Measurements from ENCODE around the gene EYA3. TPM values are rescaled to one million over a fixed set of nuclear protein-coding genes. Genes with fewer than 3 reads are reported as not detected.

Gene EYA3
- total RNA-seq, 1 donor from 2014 or later: 9.2 TPM

DNA sequence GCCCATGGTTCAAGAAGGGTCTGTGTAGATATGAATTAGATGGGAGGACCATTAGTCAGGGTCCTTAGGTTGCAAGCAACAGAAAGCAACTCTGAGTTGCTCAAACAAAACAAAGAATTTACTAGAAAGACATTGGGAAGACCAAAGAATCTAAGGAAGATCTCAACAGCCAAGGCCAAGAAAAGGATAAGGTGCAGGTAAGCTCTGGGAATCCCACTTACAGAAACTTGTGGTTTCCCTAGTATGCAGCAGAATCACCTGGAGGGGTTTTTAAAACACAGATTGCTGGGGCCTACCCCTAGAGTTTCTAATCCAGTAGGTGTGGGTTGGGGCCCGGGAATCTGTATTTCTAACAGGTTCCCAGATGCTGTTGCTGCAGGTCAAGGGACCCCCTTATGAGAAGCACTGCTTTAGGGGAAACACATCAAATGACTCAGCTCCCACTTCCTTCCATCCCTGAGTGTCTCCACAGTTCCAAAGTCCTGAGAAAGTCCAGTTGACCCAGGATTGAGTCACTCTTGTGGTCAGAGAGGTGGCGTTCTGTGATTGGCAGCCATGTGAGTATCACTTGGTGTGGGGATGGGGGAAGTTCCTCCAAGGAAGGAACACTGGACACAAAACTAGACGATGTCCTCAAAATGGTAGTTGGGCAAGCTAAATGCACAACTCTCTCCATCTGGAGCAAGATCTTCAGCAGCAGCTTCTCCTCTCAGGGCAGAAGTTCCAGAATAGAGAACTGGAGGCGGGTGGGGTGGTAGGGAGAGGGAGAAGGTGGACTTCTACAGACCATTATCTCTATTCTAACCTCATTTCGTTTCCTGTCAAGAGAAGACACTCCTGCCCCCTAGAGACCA is 24.2 kb upstream of the EYA3 start:
- no peak for DNase-seq

DNA sequence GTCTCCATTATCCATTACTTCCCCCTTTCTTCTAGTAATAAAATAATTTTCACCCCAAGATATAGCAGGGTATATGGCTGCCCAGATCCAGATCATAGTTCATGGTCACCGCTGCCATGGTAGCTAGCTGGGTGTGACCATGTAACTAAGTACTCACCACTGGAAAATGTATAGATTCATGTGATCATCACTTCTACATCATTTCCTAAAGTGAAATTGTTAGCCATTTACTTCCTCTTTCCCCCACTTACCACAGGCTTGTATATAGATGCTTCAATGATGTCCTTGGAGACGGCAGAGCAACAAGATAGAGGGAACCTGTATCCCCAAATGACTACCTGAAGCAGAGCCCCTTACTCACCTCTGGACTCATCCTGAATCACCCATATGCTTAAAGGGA is 22.7 kb upstream of the EYA3 start:
- DNase-seq: no peak

DNA sequence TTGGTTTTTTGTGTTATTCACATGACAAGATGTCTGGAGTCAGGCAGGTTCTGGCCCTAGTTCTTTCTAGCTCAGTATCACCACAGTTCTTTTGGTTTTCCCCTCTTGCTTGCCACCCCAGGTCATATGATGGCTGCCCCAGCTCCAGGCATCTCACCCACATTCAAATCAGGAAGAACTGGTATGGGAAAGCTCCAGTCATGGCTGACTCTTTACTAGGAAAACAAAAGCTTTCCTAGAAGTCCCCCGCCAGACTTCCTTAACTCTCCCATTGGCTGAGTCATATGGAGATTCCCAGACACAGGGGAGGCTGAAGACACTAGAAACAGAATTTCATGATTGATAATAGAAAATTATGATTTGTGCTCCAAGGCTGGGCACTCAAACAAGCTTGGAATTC is 22.1 kb upstream of the EYA3 start:
- DNase-seq: no peak

DNA sequence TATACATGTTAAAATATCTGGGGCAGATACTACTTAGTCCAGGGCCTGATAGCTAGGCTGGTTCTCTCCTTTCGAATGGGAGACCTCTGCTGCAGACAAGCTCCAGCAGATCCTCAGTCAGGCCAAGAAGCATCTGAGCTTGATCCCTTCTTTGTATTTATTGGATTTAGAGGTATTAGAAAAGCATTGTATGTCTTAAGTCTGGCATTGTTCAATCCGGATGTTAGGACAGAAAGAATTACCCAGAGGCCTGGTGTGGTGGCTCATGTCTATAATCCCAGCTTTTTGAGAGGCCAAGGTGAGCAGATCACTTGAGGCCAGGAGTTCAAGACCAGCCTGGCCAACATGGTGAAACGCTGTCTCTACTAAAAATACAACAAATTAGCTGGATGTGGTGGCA is 21.2 kb upstream of the EYA3 start:
- no peak for DNase-seq

DNA sequence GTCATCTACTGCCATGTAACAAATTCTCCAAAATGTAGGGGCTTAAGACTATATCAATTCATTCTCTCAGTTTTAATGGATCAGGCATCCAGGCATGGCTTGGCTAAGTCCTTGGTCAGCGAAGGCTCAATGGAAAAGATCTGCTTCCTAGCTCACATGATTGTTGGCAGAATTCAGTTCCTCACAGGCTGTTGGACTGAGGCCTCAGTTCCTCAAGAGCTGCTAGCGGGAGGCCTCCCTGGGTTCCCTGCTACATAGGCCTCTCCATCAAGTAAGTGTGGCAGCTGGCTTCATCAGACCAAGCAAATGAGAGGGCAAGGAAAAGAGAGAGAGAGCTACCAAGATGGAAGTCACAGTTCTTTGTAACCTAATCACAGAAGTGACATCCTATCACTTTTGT is 19.6 kb upstream of the EYA3 start:
- DNase-seq: no peak

DNA sequence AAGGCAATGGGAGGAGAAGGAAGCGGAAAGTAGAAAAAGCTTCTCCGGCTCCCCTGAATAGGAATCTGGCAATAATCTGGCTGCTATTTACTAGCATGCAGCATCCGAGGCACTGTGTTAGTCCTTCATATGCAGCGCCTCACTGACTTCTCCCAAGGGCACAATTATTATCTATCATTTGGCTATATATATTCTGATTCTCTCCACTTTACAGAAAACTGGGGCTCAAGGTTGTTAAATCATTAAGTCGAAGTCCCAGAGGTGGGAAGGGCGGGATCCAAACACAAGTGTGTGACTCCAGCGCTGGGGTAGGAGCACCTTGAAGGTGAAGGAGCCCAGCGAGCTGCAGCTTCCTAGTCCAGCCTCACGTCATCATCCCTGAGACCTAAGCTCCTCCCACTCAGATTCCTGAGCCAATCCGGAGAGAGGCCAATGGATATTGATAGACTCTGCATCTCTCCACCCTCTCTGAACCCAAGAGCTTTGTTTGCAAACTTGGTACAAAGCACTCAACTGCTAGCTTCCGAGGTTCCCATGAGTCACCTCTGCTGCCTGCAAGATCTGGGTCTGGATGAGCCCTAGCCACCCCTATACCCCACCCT is 16.6 kb upstream of the EYA3 start:
- DNase-seq: peak; percentile 64

DNA sequence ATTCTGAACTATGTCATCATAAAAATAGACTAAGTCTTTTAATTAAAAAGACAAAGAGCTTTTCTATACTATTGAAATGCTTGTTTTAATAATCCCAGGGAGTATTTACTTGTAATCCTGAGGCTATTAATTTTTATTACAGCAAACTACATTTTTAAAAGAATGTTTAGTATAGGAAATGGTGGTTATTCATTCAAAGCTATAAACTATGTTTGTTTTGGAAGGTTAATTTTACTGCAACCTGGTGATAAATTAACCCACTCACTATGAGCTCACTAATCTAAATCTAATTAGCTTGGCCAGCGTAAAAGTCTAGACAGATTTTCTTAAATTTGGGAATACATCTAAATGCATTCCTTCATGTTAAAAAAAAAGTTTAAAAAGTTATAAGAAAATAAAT is 13.8 kb upstream of the EYA3 start:
- DNase-seq: no peak

DNA sequence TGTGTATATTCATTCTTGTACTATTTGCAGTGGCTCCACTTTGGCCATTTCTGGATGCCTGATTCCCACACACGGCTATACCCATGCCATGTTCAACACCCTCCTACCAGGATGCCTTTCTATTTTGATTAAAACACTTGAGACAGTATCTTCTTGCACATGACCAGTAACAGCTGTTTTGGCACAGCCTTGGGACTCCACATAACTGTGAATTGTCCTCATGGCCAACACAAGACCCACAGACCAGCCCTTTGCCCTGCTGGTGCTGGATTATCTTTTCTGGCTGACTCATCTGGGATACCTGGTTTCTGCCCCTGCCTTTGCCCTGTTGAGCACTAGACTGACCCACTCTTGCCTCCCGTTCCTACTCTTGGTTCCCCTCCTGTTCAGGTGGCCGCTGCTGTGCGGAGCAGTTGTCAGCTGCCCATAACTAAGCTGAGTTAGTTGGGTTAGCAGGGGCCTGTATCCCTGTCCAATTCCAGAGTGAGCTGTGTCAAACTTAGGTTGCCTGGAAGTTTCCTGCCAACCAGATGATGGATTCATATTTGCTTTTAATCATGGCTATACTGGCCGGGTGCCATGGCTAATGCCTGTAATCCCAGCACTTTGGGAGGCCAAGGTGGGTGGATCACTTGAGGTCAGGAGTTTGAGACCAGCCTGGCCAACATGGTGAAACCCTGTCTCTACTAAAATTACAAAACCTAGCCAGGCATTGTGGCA is 10.8 kb upstream of the EYA3 start:
- DNase-seq: no peak

DNA sequence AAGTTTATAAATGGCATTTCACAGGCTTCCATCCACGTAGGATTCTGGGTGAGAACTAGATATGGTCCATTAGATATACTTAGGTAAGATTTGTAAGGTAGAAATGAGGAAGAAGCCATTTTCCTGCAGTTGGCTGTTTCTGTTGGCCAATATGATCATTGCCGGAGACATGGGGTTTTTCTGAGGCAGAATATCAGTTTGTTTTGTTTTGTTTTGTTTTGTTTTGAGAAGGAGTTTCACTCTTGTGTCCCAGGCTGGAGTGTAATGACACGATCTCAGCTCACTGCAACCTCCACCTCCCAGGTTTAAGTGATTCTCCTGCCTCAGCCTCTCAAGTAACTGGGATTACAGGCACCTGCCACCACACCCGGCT is 8.7 kb upstream of the EYA3 start:
- no peak for DNase-seq

DNA sequence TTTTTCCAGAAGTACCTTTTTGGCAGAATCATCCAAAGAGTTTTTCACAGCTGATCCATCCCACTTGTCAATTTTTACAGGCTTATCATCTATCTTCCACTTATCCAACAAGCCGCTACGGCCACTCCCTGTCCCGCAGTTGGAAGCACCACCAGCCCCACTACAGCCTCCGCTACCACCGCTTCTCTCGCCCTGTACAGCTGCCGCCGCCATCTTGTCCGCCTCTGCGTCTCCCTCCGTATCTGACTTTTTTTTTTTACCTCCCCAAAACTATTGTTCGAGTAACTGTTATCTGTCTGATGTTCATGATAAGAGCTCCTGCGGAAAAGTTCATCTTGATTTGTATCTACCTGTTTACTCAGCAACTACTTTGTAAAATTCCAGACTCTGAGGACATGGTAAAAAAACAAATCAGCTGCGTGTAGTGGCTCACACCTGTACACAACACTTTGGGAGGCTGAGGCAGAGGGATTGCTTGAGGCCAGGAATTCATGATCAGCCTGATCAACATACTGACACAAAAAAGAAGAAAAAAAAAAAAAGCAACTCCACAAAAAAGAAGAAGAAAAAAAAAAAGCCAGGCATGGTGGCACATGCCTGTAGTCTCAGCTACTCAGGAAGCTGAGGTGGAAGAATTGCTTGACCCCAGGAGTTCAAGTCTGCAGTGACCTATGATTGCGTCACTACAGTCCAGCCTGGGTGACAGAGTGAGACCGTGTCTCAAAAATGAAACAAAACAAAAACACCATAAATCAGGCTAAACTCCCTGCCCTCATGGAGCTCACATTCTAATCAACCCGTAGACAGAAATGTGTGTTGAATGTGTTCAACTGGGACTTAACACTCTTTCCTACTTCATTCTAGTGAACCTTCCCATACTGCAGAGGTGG is 8.0 kb upstream of the EYA3 start:
- DNase-seq: no peak

DNA sequence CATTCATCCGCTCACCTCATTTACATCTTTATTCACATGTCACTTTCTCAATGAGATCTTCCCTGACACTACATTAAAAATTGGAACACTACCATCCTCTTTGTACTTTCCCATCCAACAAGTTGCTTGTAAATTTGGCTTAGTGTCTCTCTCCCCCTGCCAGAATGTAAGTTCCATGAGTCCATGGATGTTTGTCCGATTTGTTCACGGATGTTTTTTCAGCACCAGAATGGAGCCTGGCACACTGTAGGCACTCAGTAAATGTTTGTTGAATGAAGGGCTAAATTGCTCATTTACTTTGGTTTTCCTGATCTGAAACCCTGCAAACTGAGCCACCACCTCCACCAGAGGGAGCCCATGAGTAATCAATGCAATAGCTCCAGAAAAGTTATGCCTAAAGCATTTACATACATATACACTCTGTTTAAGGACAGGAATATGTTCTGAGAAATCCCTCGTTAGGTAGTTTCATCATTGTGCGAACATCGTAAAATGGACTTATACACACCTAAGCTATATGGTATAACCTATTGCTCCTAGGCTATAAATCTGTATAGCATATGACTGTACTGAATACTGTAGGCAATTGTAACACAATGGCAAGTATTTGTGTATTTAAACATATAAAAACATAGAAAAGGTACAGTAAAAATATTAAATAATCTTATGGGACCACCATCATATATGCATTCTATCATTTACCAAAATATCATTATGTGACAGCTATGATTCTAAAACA is 2.8 kb upstream of the EYA3 start:
- DNase-seq: peak; percentile 43

DNA sequence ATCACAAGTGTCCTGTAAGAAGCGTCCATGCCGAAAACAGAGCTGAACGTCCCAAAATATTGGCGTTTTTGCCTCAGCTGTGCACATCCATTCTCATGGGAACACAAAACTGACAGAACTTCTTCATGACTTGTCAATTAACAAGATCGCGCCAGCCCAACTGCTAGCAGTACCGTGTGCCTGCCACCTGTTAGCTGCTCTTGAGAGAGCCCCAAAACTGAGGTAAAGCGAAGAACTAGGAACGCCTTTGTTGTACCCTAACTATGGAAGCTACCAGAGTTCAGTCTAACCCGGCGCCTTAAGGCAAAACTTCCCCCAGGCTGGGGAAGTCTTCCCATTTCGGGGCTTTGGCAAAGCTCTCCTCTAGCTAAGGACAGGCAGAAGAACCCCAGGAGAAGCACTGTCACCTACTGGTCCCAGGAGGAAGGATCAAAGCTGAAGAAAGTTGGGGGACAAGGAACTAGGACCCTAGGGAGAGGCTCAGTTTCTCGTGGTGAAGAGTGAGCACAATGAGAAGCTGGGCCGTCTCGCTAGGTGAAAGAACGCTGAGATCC is 719 bp downstream of the EYA3 start:
- peak; percentile 28 for DNase-seq

DNA sequence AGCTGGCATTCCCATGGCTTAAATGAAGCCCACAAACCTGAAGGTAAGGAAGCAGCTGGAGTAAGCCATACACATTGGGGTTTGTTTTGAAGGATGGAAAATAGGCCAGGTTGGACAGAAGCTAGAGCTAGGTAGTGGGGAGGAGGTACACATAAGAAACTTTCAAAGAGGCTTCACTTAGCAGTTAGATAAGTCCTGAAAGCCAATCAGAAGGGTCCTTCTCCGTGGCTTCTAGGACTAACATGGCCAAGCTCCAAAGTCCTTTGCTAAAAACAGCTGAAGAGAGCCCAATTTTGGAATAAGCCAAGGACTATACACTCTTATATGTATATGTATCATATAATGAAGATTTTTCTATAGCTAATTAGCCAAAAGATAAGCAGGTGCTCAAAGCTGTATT is 1.8 kb downstream of the EYA3 start:
- no peak for DNase-seq

DNA sequence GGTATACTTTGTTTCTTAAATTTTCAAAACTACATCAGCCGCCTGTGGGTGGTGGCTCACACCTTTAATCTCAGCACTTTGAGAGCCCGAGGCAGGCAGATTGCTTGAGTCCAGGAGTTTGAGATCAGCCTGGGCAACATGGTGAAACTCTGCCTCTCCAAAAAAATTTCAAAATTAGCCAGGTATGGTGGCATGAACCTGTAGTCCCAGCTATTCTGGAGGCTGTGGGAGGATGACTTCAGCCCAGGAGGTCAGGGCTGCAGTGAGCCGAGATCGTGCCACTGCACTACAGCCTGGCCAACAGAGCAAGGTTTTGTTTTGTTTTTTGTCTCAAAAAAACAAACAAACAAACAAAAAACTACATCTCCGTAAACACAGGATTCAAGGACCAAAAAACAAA is 3.3 kb downstream of the EYA3 start:
- no peak for DNase-seq

DNA sequence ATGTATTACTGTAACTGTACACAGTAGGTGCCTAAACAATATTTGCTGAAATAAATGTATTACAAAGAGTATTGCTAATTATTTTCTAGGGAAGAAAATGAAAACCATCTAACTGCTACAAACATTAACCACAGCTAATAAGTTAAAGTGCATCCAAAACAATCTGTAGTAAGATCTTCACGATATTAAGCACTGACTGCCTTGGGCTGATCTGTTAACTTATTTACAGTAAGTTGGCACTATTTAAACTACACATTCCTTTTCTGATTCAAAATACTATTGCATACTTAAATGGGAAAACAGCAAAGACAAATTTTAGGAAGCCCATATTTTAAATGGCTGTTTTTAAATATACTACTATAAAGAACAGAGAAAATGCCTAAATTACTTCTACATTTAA is 4.5 kb downstream of the EYA3 start:
- DNase-seq: no peak

DNA sequence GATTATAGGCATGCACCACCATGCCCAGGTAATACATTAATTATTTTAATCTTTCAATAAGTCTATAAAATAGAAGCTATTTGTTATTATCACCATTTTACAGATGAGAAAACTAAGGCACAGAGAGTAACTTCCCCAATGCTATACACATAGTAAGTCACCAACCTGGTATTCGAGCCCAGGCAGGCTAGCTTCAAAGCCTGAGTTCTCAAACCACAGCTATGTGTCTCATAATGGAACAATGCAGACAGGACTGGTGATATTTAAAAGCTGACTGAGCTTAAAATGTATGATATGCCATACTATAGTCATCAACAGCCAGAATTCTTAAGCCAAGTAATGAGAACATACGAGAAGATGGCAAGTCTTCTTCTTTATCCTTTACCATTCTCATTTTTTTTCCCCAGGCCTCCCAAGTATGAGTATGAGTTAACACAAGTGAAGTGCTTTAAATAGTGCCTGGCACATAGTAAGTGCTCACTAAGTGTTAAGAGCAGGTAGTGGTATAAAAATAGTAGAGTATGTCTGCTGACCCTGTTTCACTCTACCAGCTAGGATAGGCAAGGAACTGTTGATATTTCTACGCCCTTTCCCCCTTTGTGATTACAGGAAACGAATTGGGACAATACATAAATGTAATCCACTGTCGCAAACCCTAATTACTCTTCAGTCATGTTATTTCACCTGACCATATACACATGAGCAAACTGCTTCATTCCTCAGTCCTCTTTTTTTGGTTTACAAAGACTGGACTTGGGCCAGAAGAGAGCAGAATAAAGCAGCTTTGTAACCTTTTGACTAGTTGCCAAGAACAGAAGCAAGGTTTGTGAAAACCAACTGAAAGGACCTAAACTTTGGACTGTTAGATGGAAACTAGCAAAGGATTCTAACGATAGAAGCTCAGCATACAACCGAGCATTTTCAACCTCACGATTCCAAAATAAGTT is 9.5 kb downstream of the EYA3 start:
- DNase-seq: no peak

DNA sequence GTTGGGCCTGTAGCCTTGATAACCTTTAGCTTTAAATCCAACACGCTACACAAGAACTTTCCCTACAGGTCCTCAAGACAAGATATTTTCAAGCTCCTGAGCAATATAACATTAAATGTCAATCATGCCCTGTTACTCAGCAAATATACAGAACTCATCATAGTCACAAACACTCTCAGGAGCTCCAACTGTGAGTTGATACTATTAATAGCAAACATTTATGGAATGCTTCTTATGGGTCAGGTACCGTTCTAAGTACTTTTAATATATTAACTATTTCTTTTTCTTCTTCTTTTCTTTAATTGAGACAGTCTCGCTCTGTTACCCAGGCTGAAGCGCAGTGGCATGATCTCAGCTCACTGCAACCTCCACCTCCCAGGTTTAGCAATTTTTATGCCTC is 10.1 kb downstream of the EYA3 start:
- DNase-seq: no peak

DNA sequence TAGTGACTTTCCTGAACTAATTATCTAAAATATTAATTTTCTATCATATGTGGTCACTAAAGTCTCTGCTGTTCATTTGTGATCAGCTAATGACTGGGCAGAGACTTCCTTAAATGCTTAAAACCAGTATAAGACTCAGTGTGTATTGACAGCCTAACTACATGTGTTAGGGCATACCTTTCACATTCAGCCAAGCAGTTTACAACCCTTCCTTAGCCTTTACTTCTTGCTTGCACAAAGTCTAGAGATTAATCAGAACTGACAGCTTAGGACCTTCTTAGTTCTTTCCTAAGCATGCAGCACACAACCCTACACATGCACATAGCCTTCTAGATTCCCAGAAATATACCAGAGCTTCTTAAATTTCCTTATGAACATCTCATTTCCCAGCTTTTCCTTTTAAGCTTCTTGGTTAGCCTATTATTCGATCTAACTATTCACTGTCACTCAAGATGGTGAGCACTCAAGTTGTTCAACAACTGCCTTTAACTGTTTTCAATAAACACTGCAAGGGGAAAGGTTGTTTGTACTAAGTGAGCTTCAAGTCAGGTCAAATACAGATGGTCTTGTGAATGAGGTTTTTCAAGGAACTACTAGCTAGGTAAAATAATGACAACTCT is 13.4 kb downstream of the EYA3 start:
- no peak for DNase-seq

DNA sequence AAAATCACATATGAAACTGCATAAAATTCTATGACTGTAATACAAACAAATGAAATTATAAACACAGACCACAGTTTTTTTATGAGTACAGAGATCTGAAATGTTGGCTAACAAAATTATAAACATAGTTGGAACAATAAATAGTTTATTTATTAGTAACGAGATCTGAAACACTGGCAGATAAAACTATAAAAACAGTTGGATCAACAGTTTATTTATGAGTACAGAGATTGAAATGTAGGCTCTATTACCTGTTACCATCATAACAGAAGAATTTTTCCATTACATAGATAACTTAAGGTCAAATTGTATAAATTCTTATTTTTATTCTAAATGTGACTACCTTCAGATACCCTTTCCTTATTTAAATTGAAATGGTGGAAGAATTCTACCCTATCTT is 14.5 kb downstream of the EYA3 start:
- DNase-seq: no peak

DNA sequence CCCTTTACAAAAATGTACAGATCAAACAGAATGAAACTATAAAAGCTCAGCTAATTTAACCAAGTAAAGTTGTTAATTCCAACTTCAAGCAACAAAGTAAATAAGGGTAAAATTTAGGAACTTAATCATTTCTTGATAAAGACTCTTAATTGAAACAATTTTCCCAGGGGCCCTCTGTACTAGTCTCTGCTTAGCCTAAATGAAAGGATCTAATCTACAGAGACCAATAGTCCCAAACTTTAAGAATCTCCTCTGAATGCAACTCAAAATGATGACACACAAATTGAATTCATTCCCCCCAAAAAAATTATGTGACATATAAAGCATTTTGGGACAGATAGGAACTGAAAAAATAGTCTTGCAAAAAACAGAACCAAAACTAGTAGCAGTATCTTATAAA is 16.6 kb downstream of the EYA3 start:
- DNase-seq: no peak

Measured in occipital lobe (tissue), 2 donors.